ENCODE data around the gene SLC44A2.
"Not testable (repeated sequence)": the region's sequence is repeated elsewhere in the genome, so short reads cannot be mapped to it uniquely, and the experiment has no call there.

SLC44A2 gene

GRCh38 chr19:10653732-10654609 lies 28.6 kb downstream of the SLC44A2 start, which contains the start of gene ILF3:
TSS of gene ILF3 (plus strand) at chr19:10654346. CDS start at chr19:10670606, 16,260 bp downstream.
- DNase-seq = peak; percentile 100

- DNase-seq = peak in 3 of 4 experiments; percentile 60 to 64 (median 61)
Measured at GRCh38 chr19:10654610-10655456, 29.5 kb downstream of the SLC44A2 start.

GRCh38 chr19:10655457-10656312 lies 30.3 kb downstream of the SLC44A2 start:
- DNase-seq = no peak

GRCh38 chr19:10660346-10660745 lies 35.0 kb downstream of the SLC44A2 start:
- DNase-seq = no peak

- DNase-seq = no peak
Measured at GRCh38 chr19:10661946-10662345, 36.6 kb downstream of the SLC44A2 start.

- no peak for DNase-seq
Measured at GRCh38 chr19:10662384-10663251, 37.3 kb downstream of the SLC44A2 start.

- not testable (repeated sequence) for DNase-seq
Measured at GRCh38 chr19:10663252-10663563, 37.9 kb downstream of the SLC44A2 start.

GRCh38 chr19:10667867-10668266 lies 42.5 kb downstream of the SLC44A2 start:
- DNase-seq = no peak

- DNase-seq = no peak
Measured at GRCh38 chr19:10669246-10669645, 43.9 kb downstream of the SLC44A2 start.

- DNase-seq = no peak
Measured at GRCh38 chr19:10670182-10670581, 44.8 kb downstream of the SLC44A2 start.

GRCh38 chr19:10670876-10671804 lies 45.8 kb downstream of the SLC44A2 start:
- DNase-seq = no peak

- DNase-seq = not testable (repeated sequence)
Measured at GRCh38 chr19:10671922-10672321, 46.6 kb downstream of the SLC44A2 start.

- DNase-seq = not testable (repeated sequence)
Measured at GRCh38 chr19:10675214-10675613, 49.9 kb downstream of the SLC44A2 start.

- no peak for DNase-seq
Measured at GRCh38 chr19:10677751-10678150, 52.4 kb downstream of the SLC44A2 start.

GRCh38 chr19:10678813-10679212 lies 53.5 kb downstream of the SLC44A2 start:
- no peak for DNase-seq

GRCh38 chr19:10679743-10680142 lies 54.4 kb downstream of the SLC44A2 start:
- DNase-seq = no peak

GRCh38 chr19:10680545-10681135 lies 55.3 kb downstream of the SLC44A2 start:
- no peak for DNase-seq

- no peak for DNase-seq
Measured at GRCh38 chr19:10681658-10682057, 56.3 kb downstream of the SLC44A2 start.

- DNase-seq = no peak
Measured at GRCh38 chr19:10682397-10683063, 57.2 kb downstream of the SLC44A2 start.

GRCh38 chr19:10683064-10683426 lies 57.7 kb downstream of the SLC44A2 start:
- no peak for DNase-seq
